DMS114 treated with DMSO at 0.1 percent for 48 hours (cell line): ENCODE results near the gene CWC15.
A peak's percentile ranks its signal among the peaks of the same experiment; 100 is the strongest.
"Not testable (repeated sequence)": the region's sequence is repeated elsewhere in the genome, so short reads cannot be mapped to it uniquely, and the experiment has no call there.

ENCODE experiments used
- DNase-seq: peaks from one replicate; lab custom pipeline; 2025; ENCODE audit not compliant: unreplicated experiment; lab: John Stamatoyannopoulos, UW

CWC15 gene

GRCh38 chr11:94973099-94973968, at the start of gene CWC15, which contains the start of gene KDM4D:
CWC15 (minus strand) TSS chr11:94973556; CDS start chr11:94972185, 1,371 bp downstream.
KDM4D (plus strand) TSS chr11:94973709; CDS start chr11:94997373, 23,664 bp downstream.
- DNase-seq = peak; percentile 86

GRCh38 chr11:95021468-95021867, 48.1 kb upstream of the CWC15 start:
- DNase-seq = not testable (repeated sequence)

GRCh38 chr11:95016139-95016538, 42.8 kb upstream of the CWC15 start:
- no peak for DNase-seq

- DNase-seq = no peak
These were observed 40.9 kb upstream of the CWC15 start for GRCh38 chr11:95014184-95014821.

GRCh38 chr11:95011376-95011775, 38.0 kb upstream of the CWC15 start:
- DNase-seq = no peak

GRCh38 chr11:95005642-95006041, 32.3 kb upstream of the CWC15 start:
- DNase-seq = no peak

- DNase-seq = no peak
These were observed 30.4 kb upstream of the CWC15 start for GRCh38 chr11:95003716-95004115.

- no peak for DNase-seq
These were observed 24.9 kb upstream of the CWC15 start for GRCh38 chr11:94998285-94998684.

GRCh38 chr11:94997437-94997836, 24.1 kb upstream of the CWC15 start:
- no peak for DNase-seq

GRCh38 chr11:94993400-94993943, 20.1 kb upstream of the CWC15 start:
- DNase-seq = no peak

- DNase-seq = no peak
These were observed 15.4 kb upstream of the CWC15 start for GRCh38 chr11:94988748-94989147.

- no peak for DNase-seq
These were observed 14.0 kb upstream of the CWC15 start for GRCh38 chr11:94987378-94987777.

GRCh38 chr11:94975599-94975998, 2.2 kb upstream of the CWC15 start:
- no peak for DNase-seq

- no peak for DNase-seq
These were observed 822 bp upstream of the CWC15 start for GRCh38 chr11:94974178-94974577.

GRCh38 chr11:94972700-94973098, 657 bp downstream of the CWC15 start:
- no peak for DNase-seq

GRCh38 chr11:94968334-94968958, 4.9 kb downstream of the CWC15 start:
- DNase-seq = peak; percentile 11

- no peak for DNase-seq
These were observed 8.4 kb downstream of the CWC15 start for GRCh38 chr11:94964934-94965333.

- DNase-seq = no peak
These were observed 12.1 kb downstream of the CWC15 start for GRCh38 chr11:94961255-94961654.

- no peak for DNase-seq
These were observed 12.9 kb downstream of the CWC15 start for GRCh38 chr11:94960488-94960887.

GRCh38 chr11:94959179-94959578, 14.2 kb downstream of the CWC15 start:
- DNase-seq = no peak

- no peak for DNase-seq
These were observed 15.1 kb downstream of the CWC15 start for GRCh38 chr11:94958121-94958696.
